GM12801 (cell line): ENCODE results near the gene CDC42BPB.

Experiments
- CTCF ChIP-seq: IDR thresholded peaks from one replicate; pipeline ENCODE4 v1.5.1; 2011; ENCODE audit warnings: control low read depth; ENCODE audit not compliant: insufficient read length; ENCODE audit errors: extremely low read depth

Gene CDC42BPB

GRCh38 chr14:103021684-103022001 lies 35.7 kb downstream of the CDC42BPB start:
- no peak for TF ChIP-seq CTCF

- TF ChIP-seq CTCF, result no peak
Measured at GRCh38 chr14:103020271-103021170, 36.8 kb downstream of the CDC42BPB start.

GRCh38 chr14:103019826-103020225 lies 37.5 kb downstream of the CDC42BPB start:
- TF ChIP-seq CTCF, result no peak

- TF ChIP-seq CTCF, result no peak
Measured at GRCh38 chr14:103019236-103019635, 38.1 kb downstream of the CDC42BPB start.

GRCh38 chr14:103016594-103016993 lies 40.8 kb downstream of the CDC42BPB start:
- no peak for TF ChIP-seq CTCF

- TF ChIP-seq CTCF, result no peak
Measured at GRCh38 chr14:103016071-103016470, 41.3 kb downstream of the CDC42BPB start.

GRCh38 chr14:103015426-103015825 lies 41.9 kb downstream of the CDC42BPB start:
- TF ChIP-seq CTCF, result no peak
